K562 (cell line): Measurements from ENCODE around the gene PLEKHN1. TPM values are rescaled to one million over a fixed set of nuclear protein-coding genes. Genes with fewer than 3 reads are reported as not detected.

Experiments used
- BCLAF1 ChIP-seq, 2 experiments: fragments of 450-650 bp in 1 of 2; IDR thresholded peaks; 2 replicates each; pipeline ENCODE4 v1.6.1; 2011 to 2017; ENCODE audit warnings: low read depth in 2 of 2, antibody characterized with exemption in 1 of 2, borderline replicate concordance in 1 of 2, low read length in 1 of 2, mild to moderate bottlenecking in 1 of 2, mixed read lengths in 1 of 2; ENCODE audit not compliant: control insufficient read depth in 1 of 2
- EZH2 ChIP-seq: IDR thresholded peaks from 2 replicates; pipeline ENCODE4 v1.6.1; 2012; ENCODE audit warnings: low read depth, mild to moderate bottlenecking, inconsistent platforms, low read length, borderline replicate concordance
- GMEB1 ChIP-seq: fragments of 250-450 bp; sonication (Bioruptor Pico); IDR thresholded peaks from 2 replicates; pipeline ENCODE4 v1.4.0; 2020; ENCODE audit warnings: mild to moderate bottlenecking
- KHSRP ChIP-seq: fragments of 450-650 bp; IDR thresholded peaks from 2 replicates; pipeline ENCODE4 v1.6.1; 2017
- MAFG ChIP-seq: fragments of 450-650 bp; conservative IDR thresholded peaks from 2 replicates; pipeline ENCODE4 v1.6.1; 2016; ENCODE audit warnings: missing genetic modification characterization, missing compliant biosample characterization
- MAZ ChIP-seq, 2 experiments: fragments of 450-650 bp in 1 of 2; sonication (generic) in 1 of 2; formaldehyde crosslinking; IDR thresholded peaks in 1 of 2; conservative IDR thresholded peaks in 1 of 2; 2 replicates each; pipeline versions ENCODE4 v1.4.0 to v1.5.0; 2020; ENCODE audit warnings: mild to moderate bottlenecking in 1 of 2, missing genetic modification reagents in 1 of 2
- PREB ChIP-seq: sonication (generic); formaldehyde crosslinking; IDR thresholded peaks from 2 replicates; pipeline ENCODE4 v1.8.1; 2023; ENCODE audit warnings: mild to moderate bottlenecking, missing genetic modification reagents
- RFX5 ChIP-seq: IDR thresholded peaks from 2 replicates; pipeline ENCODE4 v1.6.1; 2011; ENCODE audit warnings: low read depth, mild to moderate bottlenecking, improper control_type of control experiment, low read length
- SREBF1 ChIP-seq: fragments of 150-350 bp; IDR thresholded peaks from 2 replicates; pipeline ENCODE4 v1.6.1; 2014; ENCODE audit warnings: antibody characterized with exemption, low read depth, low read length, borderline replicate concordance
- SREBF2 ChIP-seq: sonication (generic); formaldehyde crosslinking; IDR thresholded peaks from 2 replicates; pipeline ENCODE4 v1.4.0; 2020; ENCODE audit warnings: mild to moderate bottlenecking, missing genetic modification reagents
- THAP12 ChIP-seq: fragments of 250-450 bp; sonication (Bioruptor Pico); IDR thresholded peaks from 2 replicates; pipeline ENCODE4 v1.9.0; 2021; ENCODE audit warnings: mild to moderate bottlenecking, inconsistent platforms
- YBX1 ChIP-seq: fragments of 450-650 bp; IDR thresholded peaks from 2 replicates; pipeline ENCODE4 v1.7.1; 2016; ENCODE audit warnings: mild to moderate bottlenecking
- ZBED1 ChIP-seq: IDR thresholded peaks from 2 replicates; pipeline ENCODE4 v1.6.1; 2014
- ZC3H11A ChIP-seq: IDR thresholded peaks from 2 replicates; pipeline ENCODE4 v1.6.1; 2012; ENCODE audit warnings: low read depth, low read length, improper control_type of control experiment
- ZNF184 ChIP-seq: sonication (generic); formaldehyde crosslinking; IDR thresholded peaks from 2 replicates; pipeline ENCODE4 v1.5.0; 2020; ENCODE audit warnings: missing genetic modification reagents
- ZNF778 ChIP-seq: fragments of 450-650 bp; formaldehyde crosslinking; IDR thresholded peaks from 2 replicates; pipeline ENCODE4 v1.4.0; 2020; ENCODE audit warnings: mild to moderate bottlenecking, moderate library complexity
- polyA plus RNA-seq, 8 experiments: library from polyadenylated mRNA; depleted of rRNA in 4 of 8; stranded (reverse) in 5 of 8; unstranded in 3 of 8; fragments of >200 nt; fragmentation: Nextera tagmentation in 2 of 8; fragmentation: Illumina TruSeq in 1 of 8; extraction: Ambion mirVana in 2 of 8; extraction: Trizol in 1 of 8; gene quantifications; 2 replicates each; pipeline versions ENCODE4 v1.2.1 to v1.2.3, GENCODE V29; 2011 to 2014; ENCODE audit warnings: inconsistent platforms in 1 of 8, missing spikeins in 1 of 8
- total RNA-seq, 7 experiments: library from RNA; depleted of rRNA in 6 of 7; stranded (reverse); fragments of >200 nt in 6 of 7; fragmentation: Illumina TruSeq in 2 of 7; extraction: Trizol in 2 of 7; gene quantifications; 2 replicates each; pipeline versions ENCODE4 v1.2.1 to v1.2.3, GENCODE V29; 2011 to 2021; ENCODE audit warnings: low replicate concordance in 1 of 7

PLEKHN1 gene
- total and polyA plus RNA-seq, 9 of the 15 experiments (the other 6 are each of a cell fraction or from before 2014, with no cell fraction given) = 0.07 to 1.5 (median 0.13) TPM; not detected in 2

- TF ChIP-seq GMEB1 (CRISPR knock-in tag) (peak; percentile 87), RFX5 (peak; percentile 76; the same call in 1 of the 2 replicates), SREBF1 (0 out of 2 replicates have a peak, but pooled peaks have one; percentile 15), THAP12 (CRISPR knock-in tag) (peak; percentile 51; the same call in 1 of the 2 replicates), ZBED1 (no peak), ZNF778 (CRISPR knock-in tag) (no peak), MAFG (tag) (no peak), MAZ (CRISPR knock-in tag; conservative IDR thresholded peaks at IDR 0.05 in 1 of 2, IDR thresholded peaks at IDR 0.05 in 1 of 2) (peak; percentile 73 to 82; a peak in 3 of 4 replicates), KHSRP (peak; percentile 100), EZH2 (no peak), YBX1 (no peak), BCLAF1 (IDR thresholded peaks at IDR 0.05; ENCODE audit: borderline replicate concordance in 1 of 2, control insufficient read depth in 1 of 2, low read depth in 2 of 2, low read length in 1 of 2) (0 out of 4 replicates have a peak, but pooled peaks of 1 of the 2 experiments have one; percentile 74), ZNF184 (CRISPR knock-in tag) (no peak), PREB (CRISPR knock-in tag) (peak; percentile 97; the same call in 1 of the 2 replicates), SREBF2 (no peak), ZC3H11A (0 out of 2 replicates have a peak, but pooled peaks have one; percentile 78)
Observed at GRCh38 chr1:1000357-1001056, 34.2 kb downstream of the PLEKHN1 start (continued).
